CD4-positive, alpha-beta memory T cell (primary cell): ENCODE measurements around the gene ZSWIM1. TPM values are rescaled to one million over a fixed set of nuclear protein-coding genes. Genes with fewer than 3 reads are reported as not detected.
A peak's percentile ranks its signal among the peaks of the same experiment; 100 is the strongest.

Experiments
- CTCF ChIA-PET: fragments of 350-600 bp; sonication (Branson Sonifier 250); formaldehyde crosslinking; loops from one replicate; lab custom pipeline; 2021; ENCODE audit warnings: inconsistent platforms; ENCODE audit not compliant: partially characterized antibody; lab: Charles Lee
- POLR2A ChIA-PET: fragments of 350-600 bp; sonication (Branson Sonifier 250); formaldehyde crosslinking; loops from one replicate; lab custom pipeline; 2021; ENCODE audit not compliant: partially characterized antibody; lab: Charles Lee
- DNase-seq, 5 donors: peaks; one replicate each; pipeline versions ENCODE4 v3.0.0 to v3.0.0-alpha.2; 2020 to 2022; ENCODE audit warnings: mixed read lengths in 1 of 5
- H3K27ac ChIP-seq: one replicate; pipeline ENCODE4 v1.7.0; 2013; ENCODE audit warnings: low read depth, low read length
- H3K27me3 ChIP-seq: 2 replicates; pipeline ENCODE4 v1.7.0; 2013; ENCODE audit warnings: mild to moderate bottlenecking, low read length, moderate library complexity; ENCODE audit not compliant: insufficient read depth
- H3K36me3 ChIP-seq: 2 replicates; pipeline ENCODE4 v1.7.0; 2013; ENCODE audit warnings: mild to moderate bottlenecking, low read length, moderate library complexity; ENCODE audit not compliant: insufficient read depth
- H3K4me1 ChIP-seq: 2 replicates; pipeline ENCODE4 v1.7.0; 2013; ENCODE audit warnings: mild to moderate bottlenecking, low read length, moderate library complexity; ENCODE audit not compliant: insufficient read depth
- H3K4me3 ChIP-seq, 2 donors: one replicate each; pipeline ENCODE4 v1.7.0; 2013; ENCODE audit warnings: low read length in 2 of 2, mild to moderate bottlenecking in 1 of 2
- H3K9me3 ChIP-seq, 2 donors: one replicate each; pipeline ENCODE4 v1.7.0; 2013; ENCODE audit warnings: low read length in 2 of 2, control low read depth in 1 of 2; ENCODE audit not compliant: control insufficient read depth in 1 of 2
- H3K27ac Mint-ChIP-seq, 7 donors: one replicate each; pipeline ENCODE4 v1.8.0; 2020 to 2021; ENCODE audit warnings: mixed read lengths in 7 of 7, mild to moderate bottlenecking in 6 of 7, inconsistent platforms in 3 of 7, moderate library complexity in 3 of 7
- H3K27me3 Mint-ChIP-seq, 2 donors: one replicate each; pipeline ENCODE4 v1.8.0; 2020 to 2021; ENCODE audit warnings: mixed read lengths in 2 of 2
- H3K36me3 Mint-ChIP-seq, 2 donors: one replicate each; pipeline ENCODE4 v1.8.0; 2020 to 2021; ENCODE audit warnings: mixed read lengths in 2 of 2, inconsistent platforms in 1 of 2, mild to moderate bottlenecking in 1 of 2
- H3K4me1 Mint-ChIP-seq, 4 donors: one replicate each; pipeline ENCODE4 v1.8.0; 2020 to 2021; ENCODE audit warnings: mixed read lengths in 4 of 4, mild to moderate bottlenecking in 1 of 4
- H3K4me3 Mint-ChIP-seq, 8 donors: one replicate each; pipeline ENCODE4 v1.8.0; 2020 to 2021; ENCODE audit warnings: mixed read lengths in 8 of 8, mild to moderate bottlenecking in 7 of 8, moderate library complexity in 6 of 8, inconsistent platforms in 3 of 8
- H3K9me3 Mint-ChIP-seq, 8 donors: one replicate each; pipeline ENCODE4 v1.8.0; 2020 to 2021; ENCODE audit warnings: mixed read lengths in 8 of 8, mild to moderate bottlenecking in 5 of 8, inconsistent platforms in 3 of 8, moderate library complexity in 1 of 8
- intact Hi-C: fragments of 100-400 bp; cut with micrococcal nuclease; formaldehyde crosslinking; loops from one replicate; pipeline ENCODE4 v1.15.1; 2023
- polyA plus RNA-seq, 2 donors: library from polyadenylated mRNA; unstranded; fragments of 300-500 nt; fragmentation: Illumina TruSeq; gene quantifications; one replicate each; pipeline ENCODE4 v1.2.3, GENCODE V29; 2021
- total RNA-seq, 2 experiments: library from RNA; stranded (reverse); gene quantifications; one replicate each; pipeline ENCODE4 v1.2.3, GENCODE V29; 2021

Gene ZSWIM1
- total and polyA plus RNA-seq, 4 experiments from 2014 or later, result 0.86 to 18.5 (median 13.4) TPM

DNA sequence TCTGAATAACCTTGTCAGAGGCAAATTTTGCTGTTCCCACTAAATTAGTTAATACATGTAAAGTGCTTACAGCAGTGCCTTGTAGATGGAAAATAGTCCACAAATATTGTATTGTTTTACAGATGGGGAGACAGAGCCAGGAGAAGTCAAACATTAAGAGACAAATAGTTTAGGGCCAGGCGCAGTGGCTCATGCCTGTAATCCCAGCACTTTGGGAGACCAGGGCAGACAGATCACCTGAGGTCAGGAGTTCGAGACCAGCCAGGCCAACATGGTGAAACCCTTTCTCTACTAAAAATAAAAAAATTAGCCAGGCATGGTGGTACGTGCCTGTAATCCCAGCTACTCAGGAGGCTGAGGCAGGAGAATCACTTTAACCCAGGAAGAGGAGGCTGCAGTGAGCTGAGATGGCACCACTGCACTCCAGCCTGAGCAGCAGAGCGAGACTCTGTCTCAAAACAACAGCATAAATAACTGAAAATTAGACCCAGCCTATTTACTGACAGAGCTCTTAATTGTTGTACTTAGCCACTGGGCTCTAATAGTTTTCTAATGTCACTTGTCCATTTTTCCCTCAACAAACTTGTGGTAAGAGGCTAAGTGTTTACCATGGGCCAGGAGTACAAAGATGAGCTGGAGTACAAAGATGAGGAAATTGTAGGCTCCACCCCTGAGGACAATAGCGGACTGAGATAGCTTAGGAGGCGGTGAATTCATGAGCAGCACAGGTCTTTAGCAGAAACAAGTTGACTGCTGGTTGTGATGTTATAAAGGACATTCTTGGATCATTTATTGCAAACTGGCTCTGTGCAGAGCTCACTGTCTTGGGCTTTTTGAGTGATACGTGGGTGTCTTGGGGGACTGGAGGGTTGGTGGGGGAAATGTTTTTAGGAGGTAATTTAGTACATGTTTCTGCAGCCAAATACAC lies 17.2 kb upstream of the ZSWIM1 start:
- H3K36me3 ChIP-seq, result no peaks in the 10 kb centered on the region
- intact Hi-C loops, result no loop called here
- H3K4me1 ChIP-seq, result peaks cover 2% of the 10 kb centered on the region
- H3K27me3 Mint-ChIP-seq, result no peaks in the 10 kb centered on the region
- no peaks in the 10 kb centered on the region for H3K27me3 ChIP-seq
- peak overlapping the region in 1 of 7 donors; percentile 53 for H3K27ac Mint-ChIP-seq
- POLR2A ChIA-PET, result interaction anchor here (1.0 to 1.4 kb wide), 2 partner anchors 17 to 71 kb away, joined by 4 to 6 read pairs; partner anchors contain the start of genes PCIF1 and ZSWIM1
- H3K27ac ChIP-seq, result no peak overlapping the region
- CTCF ChIA-PET, result interaction anchor here (1.3 kb wide), 1 partner anchor 70 kb away, joined by 3 read pairs; no protein-coding TSS in a partner anchor
- no peak for DNase-seq
- H3K9me3 ChIP-seq, result no peaks in the 10 kb centered on the region
- H3K4me1 Mint-ChIP-seq, result peaks cover 5 to 12% (median 8%) of the 10 kb centered on the region in 4 donors
- H3K36me3 Mint-ChIP-seq, result peaks cover 2 to 4% of the 10 kb centered on the region in 2 donors
- no peaks in the 10 kb centered on the region for H3K9me3 Mint-ChIP-seq
- H3K4me3 Mint-ChIP-seq, result no peak overlapping the region
- H3K4me3 ChIP-seq, result no peak overlapping the region

DNA sequence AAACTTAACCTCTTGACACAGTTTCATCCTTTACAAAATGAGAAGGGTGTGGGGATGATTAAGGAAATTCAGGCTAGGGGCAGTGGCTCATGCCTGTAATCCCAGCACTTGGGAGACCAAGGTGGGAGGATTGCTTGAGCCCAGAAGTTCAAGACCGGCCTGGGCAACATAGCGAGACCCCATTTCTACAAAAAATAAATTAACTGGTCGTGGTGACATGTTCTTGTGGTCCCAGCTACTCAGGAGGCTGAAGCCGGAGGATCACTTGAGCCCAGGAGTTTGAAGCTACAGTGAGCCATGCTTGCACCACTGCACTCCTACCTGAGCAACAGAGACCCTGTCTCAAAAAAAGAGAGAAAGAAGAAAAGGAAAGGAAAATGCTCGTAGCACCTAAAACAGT lies 14.6 kb upstream of the ZSWIM1 start:
- intact Hi-C loops, result no loop called here
- Histone ChIP-seq H3K4me3 (no peak overlapping the region), H3K9me3 (no peaks in the 10 kb centered on the region), H3K27me3 (no peaks in the 10 kb centered on the region), H3K36me3 (no peaks in the 10 kb centered on the region), H3K4me1 (no peaks in the 10 kb centered on the region), H3K27ac (no peak overlapping the region)
- H3K4me3 Mint-ChIP-seq, result peak overlapping the region in 1 of 8 donors; percentile 20
- no peak for DNase-seq
- CTCF ChIA-PET, result interaction anchor here (0.9 to 1.2 kb wide), 2 partner anchors 15 to 16 kb away, joined by 3 read pairs; partner anchors contain the start of gene ZSWIM1
- POLR2A ChIA-PET, result no interaction called here
- peak overlapping the region in 1 of 7 donors; percentile 4 for H3K27ac Mint-ChIP-seq
- H3K9me3 Mint-ChIP-seq, result no peaks in the 10 kb centered on the region
- peaks cover 0 to 4% of the 10 kb centered on the region in 2 donors for H3K36me3 Mint-ChIP-seq
- no peaks in the 10 kb centered on the region for H3K4me1 Mint-ChIP-seq
- no peaks in the 10 kb centered on the region for H3K27me3 Mint-ChIP-seq

DNA sequence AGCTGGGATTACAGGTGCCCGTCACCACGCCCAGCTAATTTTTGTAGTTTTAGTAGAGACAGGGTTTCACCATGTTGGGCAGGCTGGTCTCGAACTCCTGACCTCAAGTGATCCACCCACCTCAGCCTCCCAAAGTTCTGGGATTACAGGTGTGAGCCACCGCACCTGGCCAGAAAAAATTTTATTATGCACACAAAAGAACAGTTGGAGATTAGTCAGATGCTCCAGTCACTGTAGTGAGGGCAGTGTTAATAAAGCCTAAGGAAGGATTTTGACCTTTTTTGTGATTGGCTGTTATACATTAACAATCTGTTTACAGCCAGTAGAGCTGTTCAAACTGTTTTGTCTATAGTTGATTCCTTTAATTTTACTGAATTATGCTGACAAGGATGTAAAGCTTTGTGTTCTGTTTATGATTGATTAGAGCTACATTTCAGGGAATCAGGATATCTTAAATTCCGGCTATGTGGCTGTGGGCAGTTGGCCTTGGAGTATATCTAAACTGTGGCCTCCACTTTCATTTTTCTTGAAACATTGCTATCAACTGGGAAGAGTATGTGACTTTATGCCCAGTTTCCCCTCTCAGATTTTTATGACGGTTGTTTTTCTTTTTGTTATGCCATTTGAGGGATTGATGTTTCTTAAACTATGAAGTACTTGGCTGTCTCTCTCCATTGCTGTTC lies 13.8 kb upstream of the ZSWIM1 start:
- ChIA-PET CTCF (interaction anchor here (0.7 to 1.2 kb wide), 3 partner anchors 14 to 119 kb away, joined by 3 to 5 read pairs (median 3); partner anchors contain the start of gene ZSWIM1), POLR2A (no interaction called here)
- Mint-ChIP-seq H3K9me3 (no peaks in the 10 kb centered on the region), H3K27ac (peak overlapping the region in 1 of 7 donors; percentile 8), H3K27me3 (no peaks in the 10 kb centered on the region), H3K4me3 (no peak overlapping the region), H3K4me1 (peaks cover 0 to under 1% (median 0%) of the 10 kb centered on the region in 4 donors), H3K36me3 (peaks cover 0 to 4% of the 10 kb centered on the region in 2 donors)
- H3K36me3 ChIP-seq, result no peaks in the 10 kb centered on the region
- H3K9me3 ChIP-seq, result no peaks in the 10 kb centered on the region
- H3K4me1 ChIP-seq, result no peaks in the 10 kb centered on the region
- intact Hi-C loops, result no loop called here
- no peak for DNase-seq
- H3K27ac ChIP-seq, result no peak overlapping the region
- H3K27me3 ChIP-seq, result no peaks in the 10 kb centered on the region
- no peak overlapping the region for H3K4me3 ChIP-seq

DNA sequence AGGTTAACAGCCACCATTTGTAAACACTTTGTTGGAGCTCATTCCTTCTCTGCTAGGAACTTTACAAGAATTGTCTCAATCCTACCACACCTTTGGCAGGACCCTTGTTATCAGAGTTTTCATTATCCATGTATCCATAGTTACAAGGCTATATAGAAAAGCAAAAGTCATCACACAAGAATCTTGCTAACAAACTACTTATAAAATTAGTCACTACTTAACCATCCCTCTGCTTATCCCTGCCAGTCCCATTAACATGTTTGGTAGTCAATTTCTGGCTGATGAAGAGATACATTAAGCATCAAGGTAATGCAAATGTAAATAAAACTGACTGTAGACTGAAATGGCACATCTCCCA lies 13.2 kb upstream of the ZSWIM1 start:
- ChIA-PET POLR2A (no interaction called here), CTCF (no interaction called here)
- Mint-ChIP-seq H3K4me1 (peaks cover 0 to 1% (median 0%) of the 10 kb centered on the region in 4 donors), H3K9me3 (no peaks in the 10 kb centered on the region), H3K27me3 (no peaks in the 10 kb centered on the region), H3K4me3 (no peak overlapping the region), H3K36me3 (peaks cover 0 to 4% of the 10 kb centered on the region in 2 donors), H3K27ac (no peak overlapping the region)
- no peak overlapping the region for H3K27ac ChIP-seq
- no peaks in the 10 kb centered on the region for H3K36me3 ChIP-seq
- no peaks in the 10 kb centered on the region for H3K4me1 ChIP-seq
- no peaks in the 10 kb centered on the region for H3K9me3 ChIP-seq
- DNase-seq, result no peak
- H3K4me3 ChIP-seq, result no peak overlapping the region
- intact Hi-C loops, result no loop called here
- H3K27me3 ChIP-seq, result no peaks in the 10 kb centered on the region

DNA sequence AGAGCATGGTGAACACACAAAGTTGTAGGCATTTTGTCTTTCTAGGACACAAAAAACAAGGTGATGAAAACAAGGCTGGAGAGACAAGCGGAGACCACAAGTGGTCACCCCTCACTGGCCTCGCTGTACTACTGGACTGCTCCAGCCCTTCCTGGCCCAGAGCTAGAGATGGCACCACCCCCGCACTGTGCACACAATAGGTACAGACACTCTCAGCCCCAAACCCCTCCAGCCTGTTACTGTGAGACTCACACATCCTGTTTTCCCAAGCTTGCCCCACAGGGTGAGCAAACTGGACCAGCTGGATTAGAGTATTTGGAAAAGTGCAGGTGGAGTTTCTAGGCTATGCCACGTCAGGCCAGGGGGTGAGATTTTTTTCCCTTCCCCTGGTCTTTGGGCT lies 8.4 kb upstream of the ZSWIM1 start:
- Mint-ChIP-seq H3K27ac (no peak overlapping the region), H3K4me3 (no peak overlapping the region), H3K9me3 (no peaks in the 10 kb centered on the region), H3K4me1 (peaks cover 0 to 1% (median 0%) of the 10 kb centered on the region in 4 donors), H3K36me3 (peaks cover 2 to 5% of the 10 kb centered on the region in 2 donors), H3K27me3 (no peaks in the 10 kb centered on the region)
- DNase-seq, result no peak
- Histone ChIP-seq H3K4me3 (no peak overlapping the region), H3K36me3 (no peaks in the 10 kb centered on the region), H3K27ac (no peak overlapping the region), H3K9me3 (no peaks in the 10 kb centered on the region), H3K27me3 (no peaks in the 10 kb centered on the region), H3K4me1 (no peaks in the 10 kb centered on the region)
- POLR2A ChIA-PET, result interaction anchor here (0.9 to 1.1 kb wide), 2 partner anchors 8 to 16 kb away, joined by 3 to 4 read pairs; partner anchors contain the start of genes ACOT8 and ZSWIM3
- intact Hi-C loops, result no loop called here
- CTCF ChIA-PET, result interaction anchor here (1.0 kb wide), 1 partner anchor 98 kb away, joined by 4 read pairs; no protein-coding TSS in a partner anchor

DNA sequence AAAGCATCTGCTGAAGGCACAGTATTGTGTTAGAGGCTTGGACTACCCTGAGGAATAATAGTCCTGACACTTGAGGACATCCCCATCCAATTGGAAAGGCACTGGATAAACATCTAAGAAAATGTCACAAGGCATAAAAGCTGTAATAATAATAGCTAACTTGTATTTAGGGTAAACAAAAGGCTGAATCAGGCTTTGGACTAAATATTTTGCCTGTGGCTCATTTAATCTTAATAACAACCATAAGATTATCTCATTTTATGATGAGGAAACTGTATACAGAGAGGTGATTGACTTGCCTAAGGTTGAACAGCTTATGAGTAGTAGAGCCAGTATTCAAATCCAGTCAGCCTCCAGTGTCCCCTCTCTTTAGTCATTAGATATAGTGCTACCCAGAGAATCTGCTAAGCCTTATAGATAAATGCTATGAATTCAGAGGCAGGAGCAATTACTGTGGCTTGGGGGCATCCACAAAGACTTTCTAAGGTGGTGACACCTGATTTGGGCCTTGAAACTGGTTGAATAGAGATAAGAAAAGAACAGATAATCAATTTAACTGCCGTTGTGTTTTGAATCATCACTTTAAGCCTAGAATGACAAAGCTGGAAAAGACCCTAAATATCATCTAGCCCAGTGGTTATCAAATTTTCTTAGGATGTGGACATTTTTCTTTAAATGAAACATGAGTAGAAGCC lies 7.5 kb upstream of the ZSWIM1 start:
- ChIA-PET POLR2A (interaction anchor here (0.8 kb wide), 1 partner anchor 18 kb away, joined by 3 read pairs; the partner anchor contains the start of genes CTSA and NEURL2), CTCF (no interaction called here)
- no peak overlapping the region for H3K27ac ChIP-seq
- no peaks in the 10 kb centered on the region for H3K9me3 Mint-ChIP-seq
- peaks cover 0 to 1% (median 0%) of the 10 kb centered on the region in 4 donors for H3K4me1 Mint-ChIP-seq
- no peak overlapping the region for H3K4me3 ChIP-seq
- H3K27me3 Mint-ChIP-seq, result no peaks in the 10 kb centered on the region
- H3K36me3 ChIP-seq, result no peaks in the 10 kb centered on the region
- H3K9me3 ChIP-seq, result no peaks in the 10 kb centered on the region
- H3K27ac Mint-ChIP-seq, result no peak overlapping the region
- intact Hi-C loops, result no loop called here
- H3K4me1 ChIP-seq, result no peaks in the 10 kb centered on the region
- no peaks in the 10 kb centered on the region for H3K27me3 ChIP-seq
- H3K36me3 Mint-ChIP-seq, result peaks cover 2 to 5% of the 10 kb centered on the region in 2 donors
- H3K4me3 Mint-ChIP-seq, result peak overlapping the region in 1 of 8 donors; percentile 28
- DNase-seq, result no peak
